ENCODE data around the gene PAX3.

The PAX3 gene

DNA sequence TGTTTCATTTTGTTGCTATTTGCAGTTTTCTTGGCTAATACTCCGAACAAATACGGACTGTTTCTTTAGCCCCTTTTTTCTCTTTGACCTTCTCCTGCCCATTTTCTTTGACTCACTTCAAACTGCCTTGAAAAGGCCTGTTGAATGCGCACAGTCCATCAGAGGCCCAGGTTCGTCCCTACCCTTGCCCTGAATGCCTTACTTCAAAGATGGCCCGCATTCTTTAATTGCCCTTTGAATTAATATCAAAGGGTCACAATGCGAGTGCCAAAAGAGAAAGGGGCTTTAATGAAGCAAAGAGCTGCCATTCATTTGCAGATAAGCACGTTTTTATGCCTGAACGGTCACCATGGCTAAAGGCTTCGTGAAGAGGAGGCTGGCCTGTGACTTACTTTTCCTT is 29.7 kb downstream of the PAX3 start:
- DNase-seq (ENCODE audit: low spot score), result no peak

DNA sequence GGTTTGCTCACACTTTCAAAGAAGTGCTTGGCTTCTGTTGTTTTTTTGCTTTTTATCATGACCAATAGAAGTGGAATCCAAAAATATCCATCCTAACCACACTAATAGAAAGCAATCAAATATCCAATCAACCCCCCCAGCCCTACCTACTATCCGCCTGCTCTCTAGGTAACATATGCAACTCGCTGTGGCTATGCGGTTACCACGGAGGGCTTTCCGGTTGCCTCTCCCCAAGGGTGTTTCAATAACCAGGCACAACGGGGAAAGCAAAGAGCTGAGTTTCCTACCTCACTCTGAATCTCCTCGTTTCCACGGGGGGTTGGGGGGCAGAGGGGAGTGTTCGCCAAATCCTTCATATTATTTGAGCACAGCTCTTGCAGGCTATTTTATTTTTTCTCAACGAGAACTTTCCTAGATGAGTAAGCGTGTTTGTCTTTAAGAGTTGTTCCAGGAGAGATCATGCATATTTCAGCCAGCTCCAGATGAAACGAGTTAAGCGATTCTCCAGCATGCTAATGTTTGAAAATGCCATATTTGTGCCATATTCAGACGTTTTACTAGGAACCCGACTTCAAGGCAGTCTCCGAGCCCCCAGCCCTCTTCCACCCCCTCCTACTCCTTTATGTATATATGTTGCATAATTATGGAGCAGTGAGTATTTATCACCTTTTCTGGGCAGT is 30.3 kb downstream of the PAX3 start:
- DNase-seq (ENCODE audit: low spot score), result no peak

DNA sequence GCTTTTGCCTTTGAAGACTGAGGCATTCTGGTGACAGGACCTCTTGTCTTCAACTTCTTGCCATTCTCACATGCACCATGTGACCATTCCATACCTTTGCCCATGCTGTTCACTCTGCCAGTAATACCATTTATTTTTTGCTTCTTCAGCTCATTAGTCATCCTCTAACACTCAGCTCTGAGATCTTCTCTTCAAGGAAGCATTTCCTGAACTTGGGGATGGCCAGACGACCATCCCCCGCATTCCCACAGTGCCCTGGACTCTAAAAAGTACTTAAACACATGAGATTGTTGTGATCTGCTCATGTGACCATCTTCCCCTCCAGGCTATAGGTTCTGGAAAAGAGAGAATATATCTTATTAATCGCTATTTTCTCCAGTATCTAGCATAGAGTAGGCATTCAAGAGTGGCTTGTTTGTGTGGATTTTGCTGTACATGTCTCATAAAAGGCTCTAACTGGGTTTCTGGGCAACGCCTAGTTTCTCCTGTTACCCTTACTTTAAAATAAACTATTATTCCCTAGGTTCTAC is 33.9 kb downstream of the PAX3 start:
- no peak for DNase-seq (ENCODE audit: low spot score)

DNA sequence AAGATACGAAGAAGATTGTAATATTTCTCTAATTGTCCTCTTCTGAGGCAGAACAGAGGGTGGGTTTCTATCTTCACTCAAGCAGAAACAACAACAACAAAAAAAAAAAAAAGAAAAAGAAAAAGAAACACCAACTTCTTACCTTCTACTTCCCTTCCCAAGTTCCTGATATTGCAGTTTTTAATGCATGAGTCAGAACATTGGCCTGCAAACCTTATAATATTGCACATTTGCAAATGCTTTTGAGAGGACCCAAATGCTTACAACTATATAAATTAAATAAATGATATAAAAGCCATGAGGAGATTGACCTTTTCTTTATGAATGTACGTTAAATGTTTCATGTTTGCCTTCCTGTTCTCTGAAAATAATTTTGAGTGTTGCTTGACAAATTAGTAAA is 37.3 kb downstream of the PAX3 start:
- no peak for DNase-seq (ENCODE audit: low spot score)

DNA sequence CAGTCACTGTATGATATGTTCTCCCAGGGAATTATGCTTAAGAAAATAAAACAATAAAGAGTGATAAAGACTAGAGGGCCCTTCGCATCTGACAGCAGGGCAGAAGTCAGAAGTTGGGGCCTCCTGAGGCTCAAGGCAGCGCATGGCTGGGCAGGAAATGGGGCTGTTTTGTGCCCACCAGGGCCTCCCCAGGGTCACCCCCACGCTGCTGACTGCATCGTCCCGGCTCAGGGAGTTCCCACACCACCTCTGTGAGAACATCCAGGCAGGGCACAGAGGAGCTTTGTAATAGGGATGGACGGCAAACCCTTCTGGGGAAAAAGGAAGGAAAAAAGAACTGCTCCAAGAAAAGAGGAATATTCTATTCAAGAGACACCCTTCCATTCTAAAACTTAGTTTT is 41.2 kb downstream of the PAX3 start:
- DNase-seq (ENCODE audit: low spot score), result no peak

DNA sequence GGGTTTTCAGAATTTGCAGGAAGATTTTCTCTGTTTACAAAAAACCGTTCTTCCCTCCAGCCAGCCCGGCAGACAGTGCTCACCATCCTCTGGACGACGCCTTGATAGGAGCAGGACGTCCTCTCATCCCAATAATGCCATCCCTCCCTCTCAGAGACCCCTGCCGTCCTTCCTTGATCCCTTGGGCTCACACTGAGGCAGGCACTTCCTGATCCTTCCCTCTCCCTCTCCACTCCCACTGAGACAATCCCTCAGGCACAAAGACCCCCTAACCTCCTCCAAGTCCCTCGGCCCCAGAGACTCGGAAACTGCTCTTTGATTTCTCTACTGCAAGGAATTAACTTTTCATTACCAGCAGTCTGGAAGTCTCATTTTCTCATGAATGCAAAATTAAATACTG is 42.5 kb downstream of the PAX3 start:
- peak; percentile 68 for DNase-seq (ENCODE audit: low spot score)

DNA sequence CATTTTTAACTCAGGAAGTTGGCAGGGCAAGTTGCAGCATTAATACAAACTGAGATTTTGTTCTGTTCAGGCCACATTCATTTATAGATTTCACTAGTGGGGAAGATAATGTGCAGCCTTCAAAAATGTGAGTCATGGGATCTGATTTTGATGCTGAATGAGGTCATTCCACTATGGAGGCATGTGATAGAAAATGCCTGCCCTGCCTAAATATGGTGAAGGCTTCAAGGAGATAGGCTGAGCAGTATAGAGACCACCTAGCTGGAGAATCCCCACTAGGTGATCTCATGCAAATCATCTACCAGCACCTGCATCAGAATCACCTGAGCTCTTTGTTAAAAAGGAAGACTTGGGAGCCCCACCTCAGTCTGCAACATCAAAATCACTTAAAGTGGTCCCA is 43.7 kb downstream of the PAX3 start:
- no peak for DNase-seq (ENCODE audit: low spot score)

DNA sequence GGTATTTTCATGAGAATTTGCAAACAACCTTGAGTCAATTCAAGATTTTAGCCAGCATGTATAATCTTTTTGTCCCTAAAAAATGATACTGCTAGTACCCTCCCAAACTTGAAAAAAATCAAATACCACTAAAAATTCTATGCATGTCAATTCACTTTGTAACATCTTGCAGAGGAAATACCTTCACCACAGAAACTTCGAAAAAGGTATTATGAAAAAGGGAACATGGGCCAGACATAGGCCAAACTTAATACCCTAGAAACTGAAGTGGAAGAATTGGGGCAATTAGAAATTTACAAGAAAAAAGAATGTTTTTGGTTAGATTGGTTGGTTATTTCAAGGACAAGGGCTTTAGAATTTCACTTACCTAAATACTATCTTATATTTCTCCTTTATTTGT is 48.5 kb downstream of the PAX3 start:
- no peak for DNase-seq (ENCODE audit: low spot score)

DNA sequence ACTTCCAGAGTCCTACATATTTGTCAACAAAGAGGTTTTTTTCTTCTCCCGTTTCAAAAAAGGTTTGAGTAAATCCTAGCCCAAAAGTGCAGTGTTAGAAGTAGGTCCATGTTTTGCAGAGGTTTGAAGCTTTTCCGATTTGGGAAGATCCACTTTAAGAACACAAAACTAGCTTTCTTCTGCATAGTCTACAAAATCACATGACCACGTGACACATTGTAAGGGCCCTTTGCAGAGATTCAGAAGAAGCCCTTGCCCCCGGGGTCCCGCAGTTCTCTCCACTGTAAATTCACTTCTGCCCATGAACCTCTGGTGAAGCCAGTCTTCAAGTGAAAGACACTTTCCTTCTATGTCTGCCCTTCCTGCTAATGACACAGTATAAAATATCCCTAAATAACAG is 49.4 kb downstream of the PAX3 start:
- no peak for DNase-seq (ENCODE audit: low spot score)

DNA sequence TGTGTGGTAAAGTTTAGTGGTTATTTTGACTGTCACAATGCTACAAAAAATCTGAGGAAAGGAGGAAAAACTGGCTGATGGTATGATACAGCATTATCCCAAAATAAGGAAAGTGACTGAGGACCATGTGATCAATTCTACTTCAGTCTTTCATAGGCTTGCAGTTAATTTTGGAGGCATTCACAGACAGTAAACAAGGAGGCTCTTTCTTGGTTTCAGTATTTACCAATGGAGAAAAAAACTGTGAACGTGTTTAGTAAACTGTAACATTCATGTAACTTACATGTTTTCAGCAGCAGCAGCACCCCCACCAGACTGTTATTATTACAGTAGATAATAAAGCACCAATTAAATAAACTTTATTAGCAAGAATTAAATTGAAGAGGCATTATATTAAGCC is 50.0 kb downstream of the PAX3 start:
- no peak for DNase-seq (ENCODE audit: low spot score)

DNA sequence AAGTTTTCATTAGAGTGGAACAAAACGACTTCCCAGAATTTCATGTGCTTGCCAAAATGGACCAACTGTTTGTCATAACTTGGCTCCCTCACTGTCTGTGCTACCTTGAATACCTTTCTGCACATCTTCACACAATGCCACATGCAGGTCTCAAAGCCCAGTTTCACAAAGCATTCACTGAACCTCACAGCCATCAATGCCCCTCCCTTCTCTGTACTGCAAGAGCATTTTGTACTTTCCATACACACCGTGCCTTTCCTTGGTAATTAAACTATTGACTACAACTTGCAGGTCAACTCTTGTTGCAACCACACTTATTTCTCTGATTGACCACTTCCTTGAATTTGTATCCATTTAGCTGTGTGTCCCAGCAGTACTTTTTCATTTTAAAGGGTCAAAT is 50.5 kb downstream of the PAX3 start:
- DNase-seq (ENCODE audit: low spot score), result no peak

DNA sequence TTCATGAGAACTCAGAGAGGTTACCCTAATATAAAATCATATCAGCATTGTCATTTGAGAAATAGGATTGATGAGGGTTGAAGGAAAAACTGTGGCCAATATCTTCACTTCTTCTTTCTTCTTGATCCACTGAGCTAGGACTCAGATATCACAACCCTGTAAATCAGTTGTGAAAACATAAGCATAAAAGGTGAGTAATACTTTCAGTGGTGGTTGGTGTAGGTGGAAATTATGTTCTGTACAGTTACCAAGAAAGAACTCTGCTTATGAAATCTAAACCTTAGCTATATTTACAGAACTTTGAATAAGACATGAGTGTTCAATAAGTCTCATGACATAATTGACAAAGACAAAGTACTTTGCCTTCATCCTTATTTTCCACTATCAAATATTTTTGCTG is 56.3 kb downstream of the PAX3 start:
- DNase-seq (ENCODE audit: low spot score), result no peak

DNA sequence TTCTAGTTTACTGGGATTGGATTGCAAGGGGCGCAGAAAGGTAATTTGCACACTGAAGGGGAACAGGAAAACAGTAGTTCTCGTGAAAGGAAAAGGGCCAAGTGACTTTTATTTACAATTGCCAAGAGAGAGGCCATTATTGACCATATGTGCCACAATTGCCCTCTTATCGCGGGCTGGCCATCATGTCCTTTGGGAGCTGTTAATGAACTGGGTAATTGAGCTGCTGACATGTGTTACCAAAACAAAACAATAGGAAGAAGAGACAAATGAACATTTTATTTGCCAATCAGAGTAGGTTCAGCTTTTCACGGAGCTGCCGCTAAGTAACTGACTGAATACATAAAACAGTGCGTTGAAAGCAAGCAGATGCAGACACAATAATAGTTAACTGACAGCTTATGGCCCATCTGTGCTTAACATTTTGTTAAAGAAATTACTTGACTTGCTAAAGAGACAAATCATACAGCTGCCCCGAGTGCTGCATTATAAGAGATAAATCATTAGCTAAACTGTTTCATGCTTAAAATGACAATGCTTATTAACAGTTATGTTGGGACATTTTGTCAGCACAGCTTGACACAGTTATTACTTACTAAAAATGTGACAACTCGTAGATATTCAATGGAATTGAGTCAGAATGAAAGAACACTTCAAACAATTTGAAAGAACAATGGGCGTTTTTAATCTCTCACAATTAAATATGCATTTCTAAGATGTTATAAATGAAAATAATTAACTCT is 57.5 kb downstream of the PAX3 start:
- no peak for DNase-seq (ENCODE audit: low spot score)

DNA sequence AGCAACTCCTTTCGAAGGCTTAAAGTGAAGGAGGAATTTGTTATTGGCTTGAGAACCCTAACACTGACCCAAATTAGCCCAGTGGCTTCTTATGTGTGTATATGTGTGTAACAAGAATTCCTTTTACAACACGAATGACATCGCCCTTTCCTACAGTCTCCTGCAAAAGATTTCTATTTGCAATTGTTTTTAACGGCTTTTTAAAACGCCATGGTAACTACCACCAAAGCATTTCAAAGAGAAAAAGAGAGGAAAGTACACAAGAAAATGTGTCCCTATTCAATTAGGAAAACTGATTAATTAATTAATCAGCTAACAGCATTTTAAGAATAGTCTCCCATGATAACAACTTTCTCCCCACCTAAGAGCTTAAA is 58.1 kb downstream of the PAX3 start:
- DNase-seq (ENCODE audit: low spot score), result no peak

DNA sequence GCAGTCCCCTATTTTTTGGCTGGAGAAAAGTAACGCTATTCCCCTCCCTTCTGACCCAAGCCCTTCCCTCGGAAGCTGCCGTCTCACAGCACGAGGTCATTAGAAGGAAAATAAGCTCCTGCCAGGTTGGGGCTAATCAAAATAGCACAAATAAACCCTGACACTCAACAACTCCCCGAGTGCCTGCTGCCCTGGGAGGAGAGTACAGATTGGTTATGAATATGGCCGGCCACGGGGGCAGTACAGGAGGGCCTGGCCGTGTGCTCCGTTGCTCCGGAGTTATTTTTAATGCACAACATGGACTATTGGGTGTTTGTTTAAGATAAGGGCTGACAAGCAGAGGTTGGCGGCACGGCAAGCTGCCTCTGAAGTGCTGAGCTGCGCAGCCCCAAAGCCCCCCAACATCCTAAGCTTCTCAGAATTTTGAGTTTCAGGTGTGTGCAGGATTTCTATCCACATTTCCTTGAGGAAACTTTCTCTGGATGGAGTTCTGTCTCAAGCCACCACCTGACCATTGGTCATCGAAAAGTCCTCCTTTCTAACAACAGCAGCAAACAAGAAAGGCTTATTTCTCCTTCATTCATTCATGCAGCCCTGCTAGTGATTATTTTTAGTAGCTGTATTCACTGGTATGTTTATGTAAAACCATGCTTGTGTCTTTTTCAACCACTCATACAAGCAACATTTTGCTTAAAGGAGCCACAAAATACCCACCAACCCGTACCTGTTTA is 58.7 kb downstream of the PAX3 start:
- peak; percentile 57 for DNase-seq (ENCODE audit: low spot score)

DNA sequence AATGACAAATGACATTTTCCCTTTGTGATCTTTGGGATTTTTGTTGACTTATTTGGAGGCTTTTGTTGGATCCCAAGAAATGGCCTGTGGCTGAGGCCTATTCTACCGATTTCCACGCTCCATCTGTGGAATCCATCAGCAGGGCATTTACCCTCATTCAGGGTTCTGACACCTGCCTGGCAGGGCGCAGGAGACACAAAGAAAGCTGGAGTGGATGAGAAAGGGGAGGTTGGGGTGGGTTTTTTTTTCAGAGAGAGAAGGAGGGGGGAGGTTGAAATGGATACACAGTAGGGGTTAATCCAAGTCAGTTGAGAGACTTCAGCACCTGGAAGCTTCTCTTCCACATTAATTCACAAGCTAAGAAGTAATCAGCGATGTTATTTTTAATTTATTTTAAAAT is 59.7 kb downstream of the PAX3 start:
- peak; percentile 62 for DNase-seq (ENCODE audit: low spot score)

DNA sequence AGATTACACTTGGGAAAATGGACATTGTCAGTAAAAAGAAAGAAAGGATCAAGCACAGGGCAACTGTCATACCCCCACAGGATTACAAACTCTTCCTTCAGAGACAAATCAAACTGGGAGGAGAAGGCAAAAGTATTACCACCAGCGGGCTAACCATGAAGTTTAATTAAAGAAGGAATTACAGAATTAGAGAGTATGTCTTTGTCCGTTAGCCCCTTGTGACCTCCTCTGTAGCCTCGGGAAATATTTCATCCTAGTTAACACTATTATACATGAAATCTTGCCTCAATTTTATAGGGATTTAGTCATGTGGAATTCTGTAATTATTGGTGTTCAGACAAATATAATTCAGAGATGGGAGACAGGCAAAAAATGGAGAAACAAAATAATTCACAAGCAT is 60.7 kb downstream of the PAX3 start:
- DNase-seq (ENCODE audit: low spot score), result no peak

DNA sequence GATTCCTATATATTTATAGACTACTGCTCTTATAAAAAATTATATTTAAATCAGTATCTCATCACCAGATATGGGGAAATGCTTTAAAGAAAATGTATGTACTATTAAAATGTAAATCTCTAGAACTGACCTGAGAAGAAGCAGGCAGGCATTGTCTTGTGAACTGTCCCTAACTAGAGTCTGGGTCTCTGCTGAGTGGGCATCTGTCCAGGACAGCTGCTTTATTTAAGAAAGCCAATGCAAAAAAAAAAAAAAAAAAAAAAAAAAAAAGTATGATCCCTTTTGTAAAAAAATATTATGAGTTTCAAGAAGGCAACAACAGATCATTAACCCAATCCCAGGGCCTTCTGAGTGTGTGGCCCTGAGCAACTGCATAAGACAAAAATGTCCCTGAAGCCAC is 66.0 kb downstream of the PAX3 start:
- no peak for DNase-seq (ENCODE audit: low spot score)

DNA sequence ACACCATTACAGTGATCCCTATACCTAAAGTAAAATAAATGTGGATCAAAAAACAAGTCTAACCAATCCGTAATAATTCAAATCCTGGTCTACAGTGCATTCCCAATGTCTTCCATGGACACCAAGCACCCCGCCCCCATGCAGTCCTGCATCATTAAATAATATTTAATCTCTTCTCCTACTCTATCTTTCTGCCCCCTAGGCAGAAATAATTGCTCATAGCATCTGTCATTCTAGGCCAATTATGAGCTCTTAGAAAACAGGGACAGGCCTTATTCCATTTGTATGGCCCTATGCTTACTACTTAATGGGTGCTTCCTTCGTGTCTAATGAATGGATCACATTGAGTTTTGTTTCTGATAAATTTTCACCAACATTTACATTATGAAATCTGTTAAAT is 66.4 kb downstream of the PAX3 start:
- DNase-seq (ENCODE audit: low spot score), result no peak

DNA sequence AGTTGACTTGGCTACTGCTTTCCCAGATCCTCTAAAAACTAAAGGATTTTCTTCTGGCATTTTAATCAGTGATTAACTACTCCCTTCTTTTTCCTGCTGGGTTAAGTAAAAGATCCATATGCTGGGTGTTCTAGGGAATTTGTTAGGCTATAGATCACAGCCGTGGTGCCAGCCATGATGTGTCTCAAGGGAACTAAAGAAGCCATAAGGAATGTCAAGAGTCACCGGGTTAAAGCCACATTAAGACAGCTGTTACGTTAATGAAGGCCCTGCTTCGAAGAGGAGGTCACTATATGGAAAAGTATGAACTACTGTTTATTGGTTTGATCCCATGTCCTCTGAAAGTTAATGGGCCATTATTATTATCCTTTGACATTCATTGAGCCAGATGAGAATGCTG is 70.7 kb downstream of the PAX3 start:
- DNase-seq (ENCODE audit: low spot score), result no peak

DNA sequence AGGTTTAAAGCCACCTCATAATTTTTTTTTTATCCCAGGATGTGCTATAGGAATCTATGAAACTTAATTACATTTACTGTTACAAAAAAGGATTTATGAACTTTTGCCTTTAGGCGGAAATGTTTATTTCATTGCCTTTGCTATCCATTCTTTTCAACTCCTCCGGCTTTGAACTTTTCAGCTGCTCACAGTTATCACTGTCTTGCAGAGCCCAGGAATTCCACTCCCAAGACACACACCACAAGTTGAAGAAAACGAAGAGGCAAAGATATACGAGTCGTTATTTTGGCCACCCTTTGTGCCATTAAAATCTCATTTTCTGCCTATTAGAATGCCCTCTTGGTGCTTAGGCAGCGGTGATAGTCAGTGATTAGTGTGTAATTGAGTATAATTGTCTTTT is 80.0 kb downstream of the PAX3 start:
- DNase-seq (ENCODE audit: low spot score), result no peak

DNA sequence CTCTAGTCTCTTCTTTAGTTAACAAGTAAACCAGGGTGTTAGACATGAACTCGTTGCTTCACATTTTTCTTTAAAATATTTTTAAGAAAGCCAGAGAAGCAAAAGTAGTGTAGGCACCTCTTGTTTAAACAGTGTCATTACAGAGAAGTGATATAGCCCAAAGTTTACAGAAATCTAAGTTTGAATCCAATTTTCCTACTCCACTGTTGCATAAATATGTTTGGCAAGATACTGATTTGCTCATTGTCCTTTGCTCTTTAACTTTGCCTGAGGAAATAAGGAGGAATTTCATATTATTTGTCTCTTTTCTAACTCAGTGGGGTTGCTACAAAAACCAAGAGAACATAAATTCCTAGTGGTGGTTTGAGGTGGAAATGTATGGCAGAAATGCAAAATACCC is 81.1 kb downstream of the PAX3 start:
- DNase-seq (ENCODE audit: low spot score), result no peak

DNA sequence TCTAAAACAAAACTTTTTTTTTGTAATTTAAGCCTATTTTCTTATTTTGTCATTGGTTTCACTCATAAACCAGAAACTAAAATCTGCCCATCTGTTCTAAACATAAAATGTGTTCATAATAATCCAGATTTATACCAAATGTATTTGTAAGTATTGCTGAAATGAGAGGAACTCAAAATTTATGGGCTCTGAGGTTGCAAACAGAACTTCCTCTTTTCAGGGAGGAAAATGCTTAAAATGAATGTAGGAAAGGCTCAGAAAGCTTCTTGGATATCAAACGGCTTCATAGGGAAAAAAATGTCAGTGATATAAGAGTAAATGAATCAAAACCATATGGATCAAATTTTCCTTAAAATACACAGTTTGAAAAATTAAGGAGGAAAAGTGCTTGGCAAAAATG is 83.9 kb downstream of the PAX3 start:
- no peak for DNase-seq (ENCODE audit: low spot score)
